T-helper 2 cell treated with Interferon-gamma antibody and Interleukin-4, amounts not matched to agents 5 μg/mL and 100 μg/mL, for 36 hours (primary cell): ENCODE measurements around the gene XPA.

Source experiments
- DNase-seq: peaks from one replicate; pipeline ENCODE4 v3.0.0; 2021; ENCODE audit warnings: low spot score
- H3K27ac Mint-ChIP-seq: one replicate; pipeline ENCODE4 v1.8.0; 2021; ENCODE audit warnings: mild to moderate bottlenecking, mixed read lengths
- H3K27me3 Mint-ChIP-seq: one replicate; pipeline ENCODE4 v1.8.0; 2021; ENCODE audit warnings: low read depth, mixed read lengths
- H3K36me3 Mint-ChIP-seq: one replicate; pipeline ENCODE4 v1.8.0; 2021; ENCODE audit warnings: low read depth, mixed read lengths
- H3K4me1 Mint-ChIP-seq: one replicate; pipeline ENCODE4 v1.8.0; 2021; ENCODE audit warnings: low read depth, mixed read lengths
- H3K4me3 Mint-ChIP-seq: one replicate; pipeline ENCODE4 v1.8.0; 2022; ENCODE audit warnings: mild to moderate bottlenecking, moderate library complexity, mixed read lengths
- H3K9me3 Mint-ChIP-seq: one replicate; pipeline ENCODE4 v1.8.0; 2021; ENCODE audit warnings: mixed read lengths

XPA gene

DNA sequence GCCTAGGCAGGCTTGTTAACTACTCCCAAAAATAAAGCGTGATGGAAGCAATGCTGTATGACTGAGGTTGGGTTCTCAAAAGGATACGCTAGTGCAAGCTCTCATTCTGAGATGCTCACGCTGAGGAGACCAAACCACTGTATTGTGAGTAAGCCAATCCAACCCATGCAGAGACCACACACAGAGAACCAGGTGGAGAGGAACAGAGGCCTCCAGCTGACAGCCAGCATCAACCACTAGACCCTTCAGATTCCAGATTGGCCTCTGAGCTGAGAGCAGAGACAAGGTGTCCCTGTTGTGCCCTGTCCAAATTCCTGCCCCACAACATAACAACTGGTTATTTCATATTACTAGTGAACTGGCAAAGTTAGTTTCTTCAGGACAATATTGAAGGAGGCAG is 68.5 kb downstream of the XPA start:
- H3K9me3 Mint-ChIP-seq: no peaks in the 10 kb centered on the region
- peaks cover 15% of the 10 kb centered on the region for H3K36me3 Mint-ChIP-seq
- no peaks in the 10 kb centered on the region for H3K27me3 Mint-ChIP-seq
- DNase-seq: no peak
- H3K27ac Mint-ChIP-seq: no peak overlapping the region
- no peak overlapping the region for H3K4me3 Mint-ChIP-seq
- H3K4me1 Mint-ChIP-seq: peaks cover 12% of the 10 kb centered on the region

DNA sequence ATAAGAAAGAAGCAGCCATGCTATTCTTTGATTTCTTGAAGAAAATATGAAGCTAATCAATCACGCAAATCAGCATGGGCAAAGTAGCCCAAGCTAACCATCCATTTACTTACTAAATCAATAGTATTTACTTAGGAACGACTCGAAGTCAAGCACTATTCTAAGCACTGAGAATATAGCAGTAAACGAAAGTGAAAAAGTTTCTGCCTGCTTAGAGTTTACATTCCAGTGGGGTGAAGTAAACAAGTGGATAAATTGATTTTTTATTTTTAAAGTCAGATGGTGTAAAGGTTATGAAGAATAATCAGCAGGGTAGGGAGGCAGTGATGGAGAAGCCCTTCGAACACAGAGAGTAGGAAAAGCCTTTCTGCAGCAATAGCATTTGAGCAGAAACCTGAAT is 69.5 kb downstream of the XPA start:
- H3K27ac Mint-ChIP-seq: no peak overlapping the region
- no peak overlapping the region for H3K4me3 Mint-ChIP-seq
- H3K36me3 Mint-ChIP-seq: peaks cover 19% of the 10 kb centered on the region
- no peaks in the 10 kb centered on the region for H3K9me3 Mint-ChIP-seq
- no peaks in the 10 kb centered on the region for H3K27me3 Mint-ChIP-seq
- H3K4me1 Mint-ChIP-seq: peaks cover 11% of the 10 kb centered on the region
- no peak for DNase-seq

DNA sequence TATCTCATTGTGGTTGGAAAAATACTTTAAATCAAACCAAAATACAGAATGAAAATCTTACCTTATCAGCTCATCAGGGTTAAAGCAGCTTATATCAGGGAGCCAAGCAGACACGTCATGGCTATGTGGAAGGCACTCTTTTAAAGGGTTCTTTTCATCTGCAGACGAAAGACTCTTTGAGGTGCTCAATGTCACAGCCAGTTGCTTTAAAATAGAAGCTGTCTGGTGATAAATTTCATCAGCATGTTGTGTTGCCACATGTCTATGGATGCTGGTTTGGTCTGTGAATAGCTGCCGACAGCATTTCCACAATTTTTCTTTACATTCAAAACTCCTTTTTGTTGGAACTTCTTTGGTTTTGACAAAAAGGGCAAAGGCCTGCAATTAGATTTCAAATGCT is 71.5 kb downstream of the XPA start:
- Mint-ChIP-seq H3K27ac (no peak overlapping the region), H3K4me3 (no peak overlapping the region), H3K9me3 (no peaks in the 10 kb centered on the region), H3K4me1 (peaks cover 4% of the 10 kb centered on the region), H3K36me3 (peaks cover 27% of the 10 kb centered on the region), H3K27me3 (no peaks in the 10 kb centered on the region)
- DNase-seq: no peak
